ENCODE data around the gene PCLO. TPM values are rescaled to one million over a fixed set of nuclear protein-coding genes. Genes with fewer than 3 reads are reported as not detected.
"Not testable (repeated sequence)": the region's sequence is repeated elsewhere in the genome, so short reads cannot be mapped to it uniquely, and the experiment has no call there.

The PCLO gene
- total RNA-seq, 4 donors from 2014 or later, result 11.8 to 40.4 (median 26.1) TPM

DNA sequence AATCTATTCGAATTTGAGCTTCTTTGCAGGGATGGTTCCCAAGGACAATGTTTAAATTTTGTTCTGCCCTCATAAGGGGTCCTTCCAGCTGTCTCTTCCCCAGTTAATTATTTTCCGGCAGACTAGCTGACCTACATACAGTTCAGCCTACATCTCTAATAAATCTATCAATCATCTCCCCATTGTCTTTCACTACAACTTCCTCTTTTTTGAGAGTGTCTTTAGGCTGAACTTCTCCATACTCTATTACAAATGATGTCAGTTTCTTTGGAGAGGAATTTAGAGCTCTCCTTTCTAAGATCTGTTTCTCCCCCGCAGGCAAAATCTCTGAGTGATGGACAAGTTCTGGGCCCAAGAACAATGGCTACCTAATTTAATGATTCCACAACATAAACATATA is 122.2 kb downstream of the PCLO start:
- no peaks in the 10 kb centered on the region for H3K4me1 ChIP-seq
- no peaks in the 10 kb centered on the region for H3K27me3 ChIP-seq
- H3K4me3 ChIP-seq (replicated peaks in 1 of 3), result no peak overlapping the region
- no peaks in the 10 kb centered on the region for H3K36me3 ChIP-seq
- TF ChIP-seq CTCF (IDR thresholded peaks at IDR 0.05), result no peak
- TF ChIP-seq POLR2A (IDR thresholded peaks at IDR 0.05), result no peak
- DNase-seq, result no peak
- WGBS, 2 donors, result 73 to 78% methylated on average over 3 of the region's 3 CpGs
- intact Hi-C loops (cut with DNase I), result no loop called here
- H3K27ac ChIP-seq, result no peak overlapping the region
- no peaks in the 10 kb centered on the region for H3K9me3 ChIP-seq

DNA sequence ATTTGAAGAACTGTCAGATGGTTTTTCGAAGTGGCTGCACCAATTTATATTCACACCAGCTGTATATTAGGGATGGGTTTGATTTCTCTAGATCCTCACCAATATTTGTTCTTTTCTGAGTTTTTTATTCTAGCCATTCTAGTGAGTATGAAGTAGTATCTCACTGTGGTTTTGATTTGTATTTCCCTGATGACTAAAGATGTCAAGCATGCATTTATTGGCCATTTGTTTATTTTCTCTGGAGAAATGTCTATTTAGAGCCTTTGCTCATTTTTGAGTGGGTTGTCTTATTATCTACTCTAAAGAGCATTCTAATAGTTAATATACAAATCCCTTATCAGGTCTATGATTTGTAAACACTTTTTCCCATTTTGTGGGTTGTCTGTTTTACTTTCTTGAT is 123.9 kb downstream of the PCLO start:
- DNase-seq, result no peak
- TF ChIP-seq POLR2A (IDR thresholded peaks at IDR 0.05), result no peak
- no peak for TF ChIP-seq CTCF (IDR thresholded peaks at IDR 0.05)
- intact Hi-C loops (cut with DNase I), result no loop called here
- Histone ChIP-seq H3K4me1 (no peaks in the 10 kb centered on the region), H3K27me3 (no peaks in the 10 kb centered on the region), H3K9me3 (no peaks in the 10 kb centered on the region), H3K4me3 (replicated peaks in 1 of 3) (no peak overlapping the region), H3K27ac (no peak overlapping the region), H3K36me3 (no peaks in the 10 kb centered on the region)
- WGBS, 2 donors, result 85 to 94% methylated on average over 1 of the region's 1 CpG

DNA sequence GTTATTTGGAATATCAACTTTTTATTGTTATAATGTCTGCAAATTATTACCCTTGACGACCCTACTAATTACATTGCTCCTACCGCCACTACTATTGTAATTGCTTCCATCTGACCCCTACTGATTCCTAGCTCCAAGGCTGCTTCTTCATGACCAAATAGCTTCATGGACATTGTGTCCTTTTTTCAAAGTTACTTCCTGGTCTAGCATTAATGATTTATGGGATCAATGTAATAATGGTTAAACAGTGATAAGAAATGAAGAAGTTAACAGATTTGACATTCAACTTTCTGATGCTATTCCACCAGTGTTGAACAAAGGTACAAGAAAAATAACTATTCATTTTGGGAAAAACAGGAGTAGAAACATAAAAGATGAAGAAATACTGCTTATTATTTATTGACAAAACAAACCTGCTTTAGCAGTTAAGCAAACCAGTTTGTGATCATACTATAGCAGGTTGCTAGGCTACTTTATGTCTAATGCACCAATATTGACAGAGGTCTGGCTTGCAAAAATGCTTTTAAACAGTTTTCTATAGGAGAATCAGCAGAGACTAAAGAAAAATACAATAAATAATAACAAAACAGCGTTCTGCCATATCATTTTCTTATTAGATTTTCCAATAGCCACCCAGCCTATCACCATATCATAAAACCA is 125.8 kb downstream of the PCLO start:
- no peak overlapping the region for H3K4me3 ChIP-seq (replicated peaks in 1 of 3)
- H3K27ac ChIP-seq, result no peak overlapping the region
- intact Hi-C loops (cut with DNase I), result no loop called here
- no peaks in the 10 kb centered on the region for H3K4me1 ChIP-seq
- WGBS, 2 donors, result 81 to 87% methylated on average over 3 of the region's 3 CpGs
- no peak for DNase-seq
- TF ChIP-seq POLR2A (IDR thresholded peaks at IDR 0.05), result no peak
- no peak for TF ChIP-seq CTCF (IDR thresholded peaks at IDR 0.05)
- no peaks in the 10 kb centered on the region for H3K9me3 ChIP-seq
- H3K27me3 ChIP-seq, result no peaks in the 10 kb centered on the region
- H3K36me3 ChIP-seq, result no peaks in the 10 kb centered on the region

DNA sequence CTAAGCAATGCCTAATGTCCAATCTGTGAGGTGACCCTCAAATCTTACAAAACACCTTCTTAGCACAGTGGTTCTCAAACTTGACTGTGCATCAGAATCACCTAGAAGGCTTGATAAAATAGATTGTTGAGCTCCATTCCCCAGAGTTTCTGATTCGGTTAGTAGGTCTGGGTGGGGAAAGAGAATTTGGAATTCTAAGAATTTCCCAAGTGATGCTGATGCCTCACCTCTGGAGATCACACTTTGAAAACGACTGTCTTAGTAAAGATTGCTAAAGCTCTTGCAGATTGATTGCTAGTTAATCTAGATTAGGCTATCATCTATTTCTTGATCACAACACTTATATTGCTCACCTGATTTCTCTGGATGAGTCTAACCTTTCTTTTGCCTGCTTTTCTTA is 126.6 kb downstream of the PCLO start:
- Histone ChIP-seq H3K4me3 (replicated peaks in 1 of 3) (no peak overlapping the region), H3K36me3 (no peaks in the 10 kb centered on the region), H3K9me3 (no peaks in the 10 kb centered on the region), H3K4me1 (no peaks in the 10 kb centered on the region), H3K27ac (no peak overlapping the region), H3K27me3 (no peaks in the 10 kb centered on the region)
- TF ChIP-seq POLR2A (IDR thresholded peaks at IDR 0.05) (no peak), CTCF (IDR thresholded peaks at IDR 0.05) (no peak)
- intact Hi-C loops (cut with DNase I), result no loop called here
- DNase-seq, result no peak
- WGBS, 2 donors, result 35 to 39% methylated on average over 2 of the region's 2 CpGs

DNA sequence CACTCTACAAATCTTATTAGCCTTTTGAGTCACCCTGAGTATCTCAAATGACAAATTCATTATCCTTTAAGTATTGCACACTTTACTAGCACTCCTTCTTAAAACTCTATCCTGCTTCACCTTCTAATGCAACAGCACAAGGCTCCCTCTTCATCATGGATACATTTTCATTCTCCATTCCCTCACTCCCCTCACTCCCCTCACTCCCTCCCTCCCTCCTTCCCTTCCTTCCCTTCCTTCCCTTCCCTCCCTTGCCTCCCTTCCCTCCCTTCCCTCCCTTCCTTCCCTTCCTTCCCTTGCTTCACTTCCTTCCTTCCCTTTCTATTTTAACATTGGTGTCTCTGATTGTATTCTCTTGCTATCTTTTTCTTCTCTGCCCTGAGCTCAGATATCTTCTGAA is 130.5 kb downstream of the PCLO start:
- H3K4me1 ChIP-seq, result no peaks in the 10 kb centered on the region
- no peaks in the 10 kb centered on the region for H3K9me3 ChIP-seq
- intact Hi-C loops (cut with DNase I), result no loop called here
- no peaks in the 10 kb centered on the region for H3K27me3 ChIP-seq
- H3K4me3 ChIP-seq (replicated peaks in 1 of 3), result no peak overlapping the region
- DNase-seq, result no peak
- H3K36me3 ChIP-seq, result no peaks in the 10 kb centered on the region
- H3K27ac ChIP-seq, result no peak overlapping the region
- TF ChIP-seq CTCF (IDR thresholded peaks at IDR 0.05) (no peak), POLR2A (IDR thresholded peaks at IDR 0.05) (no peak)

GRCh38 chr7:83023817-83024665 is 138.6 kb downstream of the PCLO start:
- 94 to 97% methylated on average over 27 to 31 of the region's 31 CpGs for WGBS, 2 donors
- DNase-seq; H3K4me3 ChIP-seq (replicated peaks in 1 of 3); H3K27me3 ChIP-seq; intact Hi-C loops (cut with DNase I); H3K36me3 ChIP-seq; H3K9me3 ChIP-seq; H3K27ac ChIP-seq; H3K4me1 ChIP-seq: not testable (repeated sequence)
